Astrocyte (in vitro differentiated cells and primary cell): ENCODE results near the gene ASCC2.

Experiments used
- CTCF ChIP-seq: IDR thresholded peaks from 2 replicates; pipeline ENCODE4 v1.5.1; 2011; ENCODE audit warnings: low read depth, mild to moderate bottlenecking, inconsistent platforms, low read length, moderate library complexity; ENCODE audit not compliant: insufficient read depth
- EZH2 ChIP-seq: IDR thresholded peaks from 2 replicates; pipeline ENCODE4 v1.6.1; 2012; ENCODE audit warnings: mild to moderate bottlenecking, low read length, inconsistent platforms; ENCODE audit not compliant: insufficient read depth

- no peak for TF ChIP-seq CTCF
- no peak for TF ChIP-seq EZH2
Measured at GRCh38 chr22:29780220-29780619, 57.9 kb downstream of the ASCC2 start.
